HG02623 (cell line): Measurements from ENCODE around the gene SLC35D2.
A peak's percentile ranks its signal among the peaks of the same experiment; 100 is the strongest.

ENCODE experiments used
- ATAC-seq: cut with Tn5 transposase; IDR thresholded peaks from one replicate; pipeline ENCODE4 v1.9.1; 2021; ENCODE audit warnings: moderate library complexity; ENCODE audit not compliant: unreplicated experiment

SLC35D2 gene

GRCh38 chr9:96383165-96383942, at the start of gene SLC35D2:
SLC35D2 (minus strand) TSS chr9:96383711; CDS start chr9:96383634, 77 bp downstream.
- peak; percentile 50 for ATAC-seq

GRCh38 chr9:96430377-96430776, 46.9 kb upstream of the SLC35D2 start:
- ATAC-seq, result no peak

GRCh38 chr9:96429732-96430131, 46.2 kb upstream of the SLC35D2 start:
- ATAC-seq, result no peak

GRCh38 chr9:96425500-96426169, 42.1 kb upstream of the SLC35D2 start:
- no peak for ATAC-seq

GRCh38 chr9:96423985-96424336, 40.5 kb upstream of the SLC35D2 start:
- no peak for ATAC-seq

GRCh38 chr9:96423322-96423984, 39.9 kb upstream of the SLC35D2 start:
- no peak for ATAC-seq

- ATAC-seq, result no peak
Measured at GRCh38 chr9:96420468-96421219, 37.1 kb upstream of the SLC35D2 start.

GRCh38 chr9:96419691-96419969, 36.1 kb upstream of the SLC35D2 start:
- ATAC-seq, result no peak

- peak; percentile 31 for ATAC-seq
Measured at GRCh38 chr9:96418920-96419690, 35.6 kb upstream of the SLC35D2 start.

- ATAC-seq, result peak; percentile 62
Measured at GRCh38 chr9:96418083-96418919, 34.8 kb upstream of the SLC35D2 start, which contains the start of gene ZNF367. ZNF367 (minus strand) TSS chr9:96418370; CDS start chr9:96418032, 338 bp downstream.

GRCh38 chr9:96417661-96418082, 34.2 kb upstream of the SLC35D2 start:
- no peak for ATAC-seq

GRCh38 chr9:96417051-96417586, 33.6 kb upstream of the SLC35D2 start:
- ATAC-seq, result no peak

GRCh38 chr9:96413302-96414221, 30.1 kb upstream of the SLC35D2 start:
- peak; percentile 28 for ATAC-seq

- no peak for ATAC-seq
Measured at GRCh38 chr9:96412174-96412913, 28.8 kb upstream of the SLC35D2 start.

- no peak for ATAC-seq
Measured at GRCh38 chr9:96411129-96411838, 27.8 kb upstream of the SLC35D2 start.

- no peak for ATAC-seq
Measured at GRCh38 chr9:96408409-96409280, 25.1 kb upstream of the SLC35D2 start.
